NOMO-1 (cell line): ENCODE results near the gene PAPOLG.
"Not testable (repeated sequence)": the region's sequence is repeated elsewhere in the genome, so short reads cannot be mapped to it uniquely, and the experiment has no call there.

Experiments used
- DNase-seq, 2 experiments: peaks; one replicate each; lab custom pipeline; 2025; ENCODE audit not compliant: unreplicated experiment in 2 of 2; lab: John Stamatoyannopoulos, UW

The PAPOLG gene

DNA sequence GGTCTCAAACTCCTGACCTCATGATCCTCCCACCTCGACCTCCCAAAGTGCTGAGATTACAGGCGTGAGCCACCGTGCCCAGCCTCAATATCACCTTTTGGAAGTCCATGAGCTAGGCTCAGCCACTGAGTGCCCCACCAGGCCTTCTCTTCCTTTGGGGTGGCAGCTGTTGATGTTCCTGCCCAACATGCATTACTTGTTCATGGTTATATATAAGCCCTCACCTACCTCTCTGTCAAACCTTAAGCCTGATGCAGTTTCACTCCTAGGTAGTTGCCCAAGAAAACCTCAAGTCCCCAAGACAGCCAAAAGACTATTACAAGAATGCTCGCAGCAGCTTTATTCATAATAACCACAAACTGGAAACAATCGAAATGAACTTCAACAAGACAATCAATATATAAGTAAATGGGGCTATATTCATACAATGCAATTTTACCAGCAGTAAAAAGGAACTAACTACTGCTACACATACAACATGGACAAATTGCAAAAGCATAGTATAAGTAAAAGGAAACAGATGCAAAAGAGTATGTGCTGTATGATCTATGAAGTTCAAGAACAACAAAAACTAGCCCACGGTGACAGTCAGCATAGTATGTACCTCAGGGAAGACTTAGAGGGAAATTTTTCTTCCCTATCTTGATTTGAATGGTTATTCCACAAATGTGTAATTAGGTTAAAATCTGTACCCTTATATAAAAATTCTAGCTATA, 65.7 kb downstream of the PAPOLG start:
- DNase-seq = peak in 1 of 2 experiments; percentile 49

DNA sequence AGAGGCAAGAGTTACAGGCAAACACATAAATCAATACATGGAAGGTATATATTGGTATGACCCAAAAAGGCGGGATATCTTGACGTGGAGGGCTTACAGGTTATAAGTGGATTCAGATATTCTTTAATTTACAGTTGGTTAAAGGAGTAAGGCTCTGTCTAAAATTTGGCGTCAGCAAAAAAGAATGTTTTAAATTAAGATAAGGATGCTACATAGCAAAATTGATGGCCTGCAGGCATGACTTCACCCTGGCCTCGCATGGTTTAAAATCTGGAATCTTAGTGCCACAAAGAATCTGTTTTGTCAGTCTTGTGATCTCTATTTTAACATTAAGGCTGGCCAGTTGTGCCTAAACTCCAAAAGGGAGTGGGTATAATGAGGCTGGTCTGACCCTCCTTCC, 66.9 kb downstream of the PAPOLG start:
- no peak for DNase-seq

DNA sequence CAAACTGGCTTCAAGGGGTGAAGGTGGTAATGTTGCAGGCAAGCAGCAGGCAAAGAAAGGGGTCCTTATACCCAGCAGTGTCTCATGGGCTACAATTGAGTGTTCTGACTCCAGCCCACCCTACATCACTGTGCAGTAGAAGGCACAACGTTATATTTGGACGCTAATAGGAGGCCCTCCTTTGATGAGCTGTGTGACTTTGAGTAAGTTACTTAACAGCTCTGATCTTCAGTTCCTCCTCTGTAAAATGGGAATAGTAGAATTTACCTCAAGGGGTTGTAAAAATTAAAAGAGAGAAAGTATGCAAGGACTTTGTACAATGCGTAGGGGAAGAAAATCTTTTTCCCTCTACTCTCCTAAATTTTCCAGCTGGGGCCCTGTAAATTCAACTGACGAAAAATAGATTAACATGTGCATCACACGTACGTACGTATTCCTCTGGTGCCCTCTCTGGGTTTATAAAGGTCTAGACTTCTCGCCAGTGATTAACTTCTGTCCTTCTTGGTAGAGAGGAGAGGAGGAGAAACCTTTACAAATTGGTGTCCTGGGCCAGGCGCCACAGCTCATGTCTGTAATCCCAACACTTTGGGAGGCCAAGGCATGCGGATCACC, 67.7 kb downstream of the PAPOLG start:
- no peak for DNase-seq

DNA sequence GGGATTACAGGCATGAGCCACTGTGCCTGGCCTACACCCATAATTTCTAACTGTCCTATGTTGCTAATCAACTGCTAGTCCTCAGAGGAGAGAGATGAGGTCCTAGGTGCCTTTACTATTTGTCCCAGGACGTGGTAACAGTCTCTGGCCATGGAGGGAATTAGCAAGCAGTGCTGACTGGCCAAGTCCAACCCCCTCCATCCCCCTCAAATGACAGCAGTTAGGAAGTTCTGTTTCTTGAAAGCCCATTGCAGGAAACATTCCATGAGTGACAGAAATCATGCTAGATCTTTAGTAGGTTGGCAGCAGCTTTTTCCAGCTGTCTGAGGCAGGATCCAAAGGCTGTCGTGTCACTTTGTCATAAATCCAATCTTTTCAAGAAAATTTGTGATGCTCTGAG, 69.6 kb downstream of the PAPOLG start:
- DNase-seq = no peak

DNA sequence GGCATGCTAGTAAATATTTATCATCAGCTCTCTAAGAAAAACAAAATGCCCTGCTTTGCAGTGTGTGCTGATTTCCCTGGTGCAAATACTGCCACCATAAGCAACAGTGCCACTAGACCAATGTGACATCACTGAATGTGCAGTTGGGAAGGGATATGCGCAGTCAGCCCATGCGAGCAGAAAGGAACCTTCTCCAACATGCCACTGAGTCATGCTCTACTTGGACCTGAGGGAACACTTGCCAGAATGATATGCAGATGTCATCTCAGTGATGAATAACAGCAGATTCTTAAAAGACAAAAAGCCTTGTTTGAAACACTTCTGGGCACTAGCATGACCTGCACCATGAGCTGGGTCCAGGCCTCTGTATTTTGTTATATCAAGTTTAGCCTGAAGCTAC, 70.0 kb downstream of the PAPOLG start:
- DNase-seq = no peak

- DNase-seq = not testable (repeated sequence)
Observed at GRCh38 chr2:60826860-60827259, 70.8 kb downstream of the PAPOLG start.

DNA sequence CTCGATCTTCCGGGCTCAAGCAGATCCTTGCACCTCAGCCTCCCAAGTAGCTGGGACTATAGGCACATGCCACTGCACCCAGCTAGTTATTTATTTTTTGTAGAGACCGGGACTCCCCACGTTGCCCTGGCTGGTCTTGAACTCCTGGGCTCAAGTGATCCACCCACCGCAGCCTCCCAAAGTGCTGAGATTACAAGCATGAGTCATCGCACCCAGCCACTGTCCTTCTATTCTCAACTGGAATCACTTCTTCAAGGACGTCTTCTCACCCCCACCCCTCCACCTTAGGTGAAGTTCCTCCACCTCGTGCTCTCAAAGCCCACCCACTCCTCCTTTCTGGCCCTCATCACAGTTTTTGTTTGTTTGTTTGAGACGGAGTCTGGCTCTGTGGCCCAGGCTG, 71.3 kb downstream of the PAPOLG start:
- DNase-seq = no peak

GRCh38 chr2:60830991-60831390, 74.9 kb downstream of the PAPOLG start:
- no peak for DNase-seq

- DNase-seq = no peak
Observed at GRCh38 chr2:60831921-60832320, 75.9 kb downstream of the PAPOLG start.

DNA sequence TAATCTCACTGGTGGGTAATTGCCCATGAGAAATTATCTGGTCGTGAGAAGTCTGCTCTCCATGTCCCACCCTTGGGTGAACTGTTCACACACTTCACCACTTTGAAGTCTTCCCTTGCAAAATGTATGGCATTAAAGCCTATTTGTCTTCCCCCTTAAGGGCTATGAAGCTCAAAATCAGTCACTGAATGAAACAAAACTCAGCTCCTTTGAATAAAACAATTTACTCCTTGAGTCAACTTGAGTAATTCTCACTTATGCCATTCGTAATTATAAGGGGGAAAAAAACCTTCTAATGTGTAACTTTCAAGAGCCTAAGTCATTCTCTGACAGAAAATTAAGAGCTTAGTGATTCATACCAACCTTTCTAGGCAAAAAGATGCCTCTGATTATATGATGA, 76.6 kb downstream of the PAPOLG start:
- no peak for DNase-seq

GRCh38 chr2:60834270-60834717, 78.2 kb downstream of the PAPOLG start:
- peak in 1 of 2 experiments; percentile 15 for DNase-seq

GRCh38 chr2:60836491-60836890, 80.4 kb downstream of the PAPOLG start:
- peak; percentile 46 to 48 for DNase-seq

DNA sequence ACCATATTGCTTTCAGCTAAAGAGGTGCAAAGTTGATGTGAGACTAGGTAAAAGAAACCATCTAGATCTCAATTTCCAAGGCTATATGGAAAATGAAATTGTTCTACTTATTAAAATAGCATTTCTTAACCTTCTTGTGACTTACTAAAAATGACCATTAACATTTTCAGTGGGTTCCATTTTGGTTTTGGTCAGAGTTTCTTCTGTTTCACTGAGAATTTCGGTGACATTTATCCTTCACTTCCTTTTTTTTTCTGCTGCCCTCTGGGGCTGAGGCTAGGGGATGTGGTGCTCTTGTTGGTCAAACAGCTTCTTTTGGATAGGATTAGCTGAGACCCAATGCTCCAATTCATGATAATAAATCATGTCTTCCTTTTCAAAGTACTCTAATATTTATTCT, 81.1 kb downstream of the PAPOLG start:
- DNase-seq = peak in 1 of 2 experiments; percentile 25

DNA sequence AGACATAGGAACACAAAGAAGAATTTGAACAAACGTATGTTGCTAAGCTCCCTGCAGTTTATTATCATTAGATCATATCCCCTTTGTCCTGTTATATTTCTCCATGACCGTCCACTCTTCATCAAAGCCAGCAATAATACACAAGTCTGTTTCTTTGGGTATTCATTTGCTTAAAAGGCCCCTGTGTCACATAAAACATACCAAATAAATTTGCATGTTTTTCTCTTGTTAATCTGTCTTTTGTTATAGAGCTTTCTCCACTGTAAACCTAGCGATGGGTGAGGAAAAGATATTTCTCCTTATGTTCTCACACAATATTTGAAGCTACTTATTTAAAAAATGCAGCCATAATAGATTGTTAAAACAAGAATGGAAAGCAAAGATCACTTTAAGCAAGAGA, 82.4 kb downstream of the PAPOLG start:
- DNase-seq = no peak

DNA sequence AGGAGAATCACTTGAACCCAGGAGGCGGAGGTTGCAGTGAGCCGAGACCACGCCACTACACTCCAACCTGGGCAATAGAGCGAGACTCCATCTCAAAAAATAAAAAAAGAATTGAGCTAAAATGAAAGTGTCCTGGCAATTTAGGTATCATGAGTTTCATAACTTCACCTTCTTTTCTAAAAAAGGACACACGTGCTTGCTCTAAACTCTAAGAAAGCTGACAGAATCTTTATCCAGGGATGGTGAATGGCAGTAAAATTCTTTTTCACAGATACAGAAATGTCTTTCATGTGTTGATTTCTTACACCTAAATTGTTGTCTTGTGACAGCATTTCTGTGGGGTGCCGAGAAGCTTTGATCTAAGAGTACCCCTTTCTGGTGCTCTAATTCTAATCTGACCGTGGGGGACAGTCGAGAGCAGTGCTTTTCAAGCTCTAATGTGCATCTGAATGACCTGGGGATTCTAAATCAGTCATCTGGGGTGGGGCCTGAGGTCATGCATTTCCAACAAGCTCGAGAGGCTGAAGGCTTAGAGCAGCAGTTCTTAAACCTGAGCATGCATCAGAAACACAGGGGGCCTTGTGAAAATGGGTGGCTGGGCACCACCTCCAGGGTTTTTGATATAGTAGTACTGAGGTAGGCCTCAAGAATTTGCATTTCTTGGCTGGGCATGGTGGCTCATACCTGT, 83.2 kb downstream of the PAPOLG start:
- no peak for DNase-seq

DNA sequence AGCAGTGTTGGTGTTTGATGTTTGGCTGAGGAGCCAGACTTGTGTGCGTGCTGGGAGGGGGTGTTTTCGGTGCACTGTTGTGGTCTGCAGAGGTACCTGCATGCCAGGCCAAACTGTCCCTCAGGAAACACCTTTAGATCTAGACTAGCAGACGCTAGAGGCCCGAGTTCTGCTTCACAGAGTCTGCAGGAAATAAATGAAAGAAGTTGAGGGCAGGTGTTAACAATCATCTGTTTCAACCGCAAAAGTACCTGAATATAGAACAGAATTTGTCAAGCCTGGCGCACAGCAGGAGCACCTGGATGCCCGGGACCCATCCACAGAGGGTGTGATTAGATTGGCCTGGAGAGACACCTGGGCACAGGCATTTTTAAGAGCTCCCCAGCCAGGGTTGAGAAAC, 84.8 kb downstream of the PAPOLG start:
- DNase-seq = no peak

GRCh38 chr2:60843006-60843405, 86.9 kb downstream of the PAPOLG start:
- DNase-seq = no peak

GRCh38 chr2:60844105-60844504, 88.0 kb downstream of the PAPOLG start:
- no peak for DNase-seq

GRCh38 chr2:60847854-60848253, 91.8 kb downstream of the PAPOLG start:
- DNase-seq = no peak
